Measurements from ENCODE around the gene HS6ST2.

HS6ST2 gene

DNA sequence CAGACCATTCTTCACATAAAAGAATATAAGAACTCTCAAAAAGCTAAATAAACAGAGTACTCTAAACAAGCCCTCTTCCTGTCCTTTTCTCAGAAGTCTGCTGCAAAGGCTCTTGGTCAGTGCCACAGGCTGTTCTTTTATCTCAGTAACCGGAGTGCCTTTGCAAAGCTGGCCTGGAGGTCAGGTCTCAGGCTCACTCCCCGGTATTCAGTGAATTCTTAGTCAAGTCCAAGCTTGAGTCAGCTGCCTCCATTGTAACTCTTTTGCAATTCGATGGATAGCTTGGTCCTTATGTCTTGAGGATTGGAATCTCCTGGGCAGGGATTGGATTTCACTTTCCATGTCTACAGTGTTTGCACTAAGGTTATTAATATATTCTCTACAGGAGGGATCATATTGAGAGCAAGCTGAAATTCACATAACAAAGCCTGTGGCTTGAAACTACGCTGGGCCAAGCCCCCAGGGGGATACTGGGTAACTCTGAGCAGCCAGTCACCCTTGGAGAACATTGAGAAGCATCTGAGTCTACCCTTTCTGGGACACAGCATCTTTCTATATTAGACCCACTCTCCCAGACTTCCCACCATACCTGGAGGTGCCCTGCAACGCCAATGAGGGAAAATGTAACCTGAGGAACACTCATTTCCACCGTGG, 10.0 kb upstream of the HS6ST2 start:
- TF ChIP-seq, protein P1, sequence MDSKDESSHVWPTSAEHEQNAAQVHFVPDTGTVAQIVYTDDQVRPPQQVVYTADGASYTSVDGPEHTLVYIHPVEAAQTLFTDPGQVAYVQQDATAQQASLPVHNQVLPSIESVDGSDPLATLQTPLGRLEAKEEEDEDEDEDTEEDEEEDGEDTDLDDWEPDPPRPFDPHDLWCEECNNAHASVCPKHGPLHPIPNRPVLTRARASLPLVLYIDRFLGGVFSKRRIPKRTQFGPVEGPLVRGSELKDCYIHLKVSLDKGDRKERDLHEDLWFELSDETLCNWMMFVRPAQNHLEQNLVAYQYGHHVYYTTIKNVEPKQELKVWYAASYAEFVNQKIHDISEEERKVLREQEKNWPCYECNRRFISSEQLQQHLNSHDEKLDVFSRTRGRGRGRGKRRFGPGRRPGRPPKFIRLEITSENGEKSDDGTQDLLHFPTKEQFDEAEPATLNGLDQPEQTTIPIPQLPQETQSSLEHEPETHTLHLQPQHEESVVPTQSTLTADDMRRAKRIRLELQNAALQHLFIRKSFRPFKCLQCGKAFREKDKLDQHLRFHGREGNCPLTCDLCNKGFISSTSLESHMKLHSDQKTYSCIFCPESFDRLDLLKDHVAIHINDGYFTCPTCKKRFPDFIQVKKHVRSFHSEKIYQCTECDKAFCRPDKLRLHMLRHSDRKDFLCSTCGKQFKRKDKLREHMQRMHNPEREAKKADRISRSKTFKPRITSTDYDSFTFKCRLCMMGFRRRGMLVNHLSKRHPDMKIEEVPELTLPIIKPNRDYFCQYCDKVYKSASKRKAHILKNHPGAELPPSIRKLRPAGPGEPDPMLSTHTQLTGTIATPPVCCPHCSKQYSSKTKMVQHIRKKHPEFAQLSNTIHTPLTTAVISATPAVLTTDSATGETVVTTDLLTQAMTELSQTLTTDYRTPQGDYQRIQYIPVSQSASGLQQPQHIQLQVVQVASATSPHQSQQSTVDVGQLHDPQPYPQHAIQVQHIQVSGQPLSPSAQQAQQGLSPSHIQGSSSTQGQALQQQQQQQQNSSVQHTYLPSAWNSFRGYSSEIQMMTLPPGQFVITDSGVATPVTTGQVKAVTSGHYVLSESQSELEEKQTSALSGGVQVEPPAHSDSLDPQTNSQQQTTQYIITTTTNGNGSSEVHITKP (tag by site-specific recombination; IDR thresholded peaks at IDR 0.05) = 0 out of 2 replicates have a peak, but pooled peaks have one; percentile 12
- no peak for TF ChIP-seq KLF10 (tag by site-specific recombination; IDR thresholded peaks at IDR 0.05)
- TF ChIP-seq ZNF501 (tag by site-specific recombination; IDR thresholded peaks at IDR 0.05) = no peak
- CTCF ChIA-PET = interaction anchor here (0.5 to 1.5 kb wide), 4 partner anchors 8 to 228 kb away, joined by 3 to 4 read pairs (median 4); no protein-coding TSS in a partner anchor
- POLR2A ChIA-PET = no interaction called here

DNA sequence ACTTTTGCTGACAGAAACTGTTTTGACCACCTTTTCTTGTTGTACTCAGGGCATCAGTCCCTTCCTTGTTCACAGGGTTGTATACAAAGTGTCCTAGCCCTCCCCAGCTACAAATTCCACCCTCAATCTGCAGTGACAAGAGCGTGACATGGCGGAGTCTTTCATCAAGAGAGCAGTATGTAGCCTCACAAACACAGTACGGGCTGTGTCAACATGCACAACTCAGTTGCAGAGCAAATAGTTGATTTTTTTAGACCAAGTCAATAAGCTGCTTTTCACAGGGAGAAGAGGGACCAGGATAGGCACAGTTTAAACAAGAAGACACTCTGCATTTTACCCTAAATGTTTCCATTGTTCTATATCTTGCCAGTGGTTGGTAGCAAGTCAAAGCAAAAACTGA, 8.6 kb upstream of the HS6ST2 start:
- CTCF ChIA-PET = interaction anchor here (0.6 to 1.5 kb wide), 5 partner anchors 9 to 746 kb away, joined by 3 to 4 read pairs (median 3); no protein-coding TSS in a partner anchor
- H3K4me1 ChIP-seq (ENCODE audit: control insufficient read depth, insufficient read depth, low read length) = peaks cover 6% of the 10 kb centered on the region; the same call in 1 of the 2 replicates
- H3K27ac ChIP-seq (ENCODE audit: extremely low read depth, low read depth, low read length) = no peak overlapping the region
- POLR2A ChIA-PET = no interaction called here
- H3K9me3 ChIP-seq (ENCODE audit: control insufficient read depth, insufficient read depth, low read depth, low read length) = no peaks in the 10 kb centered on the region
- TF ChIP-seq ZNF16 (tag by site-specific recombination; IDR thresholded peaks at IDR 0.05; ENCODE audit: low read depth) = no peak
- TF ChIP-seq WT1 (tag by site-specific recombination; IDR thresholded peaks at IDR 0.05) = no peak
- TF ChIP-seq ZNF792 (tag by site-specific recombination; IDR thresholded peaks at IDR 0.05) = no peak
- TF ChIP-seq MYNN (tag by site-specific recombination; IDR thresholded peaks at IDR 0.05; ENCODE audit: borderline replicate concordance) = no peak
- no peak for TF ChIP-seq ZBTB1 (tag by site-specific recombination; IDR thresholded peaks at IDR 0.05)
- no peak for TF ChIP-seq ZNF10 (tag by site-specific recombination; IDR thresholded peaks at IDR 0.05)
- TF ChIP-seq ZNF184 (tag by site-specific recombination; IDR thresholded peaks at IDR 0.05) = no peak
- TF ChIP-seq, protein P2, sequence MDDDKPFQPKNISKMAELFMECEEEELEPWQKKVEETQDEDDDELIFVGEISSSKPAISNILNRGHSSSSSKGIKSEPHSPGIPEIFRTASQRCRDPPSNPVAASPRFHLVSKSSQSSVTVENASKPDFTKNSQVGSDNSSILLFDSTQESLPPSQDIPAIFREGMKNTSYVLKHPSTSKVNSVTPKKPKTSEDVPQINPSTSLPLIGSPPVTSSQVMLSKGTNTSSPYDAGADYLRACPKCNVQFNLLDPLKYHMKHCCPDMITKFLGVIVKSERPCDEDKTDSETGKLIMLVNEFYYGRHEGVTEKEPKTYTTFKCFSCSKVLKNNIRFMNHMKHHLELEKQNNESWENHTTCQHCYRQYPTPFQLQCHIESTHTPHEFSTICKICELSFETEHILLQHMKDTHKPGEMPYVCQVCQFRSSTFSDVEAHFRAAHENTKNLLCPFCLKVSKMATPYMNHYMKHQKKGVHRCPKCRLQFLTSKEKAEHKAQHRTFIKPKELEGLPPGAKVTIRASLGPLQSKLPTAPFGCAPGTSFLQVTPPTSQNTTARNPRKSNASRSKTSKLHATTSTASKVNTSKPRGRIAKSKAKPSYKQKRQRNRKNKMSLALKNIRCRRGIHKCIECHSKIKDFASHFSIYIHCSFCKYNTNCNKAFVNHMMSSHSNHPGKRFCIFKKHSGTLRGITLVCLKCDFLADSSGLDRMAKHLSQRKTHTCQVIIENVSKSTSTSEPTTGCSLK (tag by site-specific recombination; IDR thresholded peaks at IDR 0.05) = no peak
- TF ChIP-seq, protein P3, sequence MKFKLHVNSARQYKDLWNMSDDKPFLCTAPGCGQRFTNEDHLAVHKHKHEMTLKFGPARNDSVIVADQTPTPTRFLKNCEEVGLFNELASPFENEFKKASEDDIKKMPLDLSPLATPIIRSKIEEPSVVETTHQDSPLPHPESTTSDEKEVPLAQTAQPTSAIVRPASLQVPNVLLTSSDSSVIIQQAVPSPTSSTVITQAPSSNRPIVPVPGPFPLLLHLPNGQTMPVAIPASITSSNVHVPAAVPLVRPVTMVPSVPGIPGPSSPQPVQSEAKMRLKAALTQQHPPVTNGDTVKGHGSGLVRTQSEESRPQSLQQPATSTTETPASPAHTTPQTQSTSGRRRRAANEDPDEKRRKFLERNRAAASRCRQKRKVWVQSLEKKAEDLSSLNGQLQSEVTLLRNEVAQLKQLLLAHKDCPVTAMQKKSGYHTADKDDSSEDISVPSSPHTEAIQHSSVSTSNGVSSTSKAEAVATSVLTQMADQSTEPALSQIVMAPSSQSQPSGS (tag by site-specific recombination; IDR thresholded peaks at IDR 0.05; ENCODE audit: low read depth) = no peak
- TF ChIP-seq SETDB1 (IDR thresholded peaks at IDR 0.05; ENCODE audit: insufficient read length, low read length) = no peak
- TF ChIP-seq, protein P4, sequence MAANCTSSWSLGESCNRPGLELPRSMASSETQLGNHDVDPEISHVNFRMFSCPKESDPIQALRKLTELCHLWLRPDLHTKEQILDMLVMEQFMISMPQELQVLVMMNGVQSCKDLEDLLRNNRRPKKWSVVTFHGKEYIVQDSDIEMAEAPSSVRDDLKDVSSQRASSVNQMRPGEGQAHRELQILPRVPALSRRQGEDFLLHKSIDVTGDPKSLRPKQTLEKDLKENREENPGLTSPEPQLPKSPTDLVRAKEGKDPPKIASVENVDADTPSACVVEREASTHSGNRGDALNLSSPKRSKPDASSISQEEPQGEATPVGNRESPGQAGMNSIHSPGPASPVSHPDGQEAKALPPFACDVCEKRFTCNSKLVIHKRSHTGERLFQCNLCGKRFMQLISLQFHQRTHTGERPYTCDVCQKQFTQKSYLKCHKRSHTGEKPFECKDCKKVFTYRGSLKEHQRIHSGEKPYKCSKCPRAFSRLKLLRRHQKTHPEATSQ (tag by site-specific recombination; IDR thresholded peaks at IDR 0.05) = no peak
- TF ChIP-seq ZNF768 (tag by site-specific recombination; IDR thresholded peaks at IDR 0.05) = no peak
- TF ChIP-seq, protein P5, sequence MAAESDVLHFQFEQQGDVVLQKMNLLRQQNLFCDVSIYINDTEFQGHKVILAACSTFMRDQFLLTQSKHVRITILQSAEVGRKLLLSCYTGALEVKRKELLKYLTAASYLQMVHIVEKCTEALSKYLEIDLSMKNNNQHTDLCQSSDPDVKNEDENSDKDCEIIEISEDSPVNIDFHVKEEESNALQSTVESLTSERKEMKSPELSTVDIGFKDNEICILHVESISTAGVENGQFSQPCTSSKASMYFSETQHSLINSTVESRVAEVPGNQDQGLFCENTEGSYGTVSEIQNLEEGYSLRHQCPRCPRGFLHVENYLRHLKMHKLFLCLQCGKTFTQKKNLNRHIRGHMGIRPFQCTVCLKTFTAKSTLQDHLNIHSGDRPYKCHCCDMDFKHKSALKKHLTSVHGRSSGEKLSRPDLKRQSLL (tag by site-specific recombination; IDR thresholded peaks at IDR 0.05) = no peak
- no peaks in the 10 kb centered on the region for H3K36me3 ChIP-seq (ENCODE audit: control insufficient read depth in 2 of 2, insufficient read depth in 1 of 2, low read length in 2 of 2)
- no peak overlapping the region for H3K4me3 ChIP-seq (ENCODE audit: low read depth, low read length)

More for the DNA sequence above, 10.0 kb upstream of the HS6ST2 start:
- Histone ChIP-seq H3K9me3 (ENCODE audit: control insufficient read depth, insufficient read depth, low read depth, low read length) (no peaks in the 10 kb centered on the region), H3K4me1 (ENCODE audit: control insufficient read depth, insufficient read depth, low read length) (peaks cover 6% of the 10 kb centered on the region; the same call in 1 of the 2 replicates), H3K4me3 (ENCODE audit: low read depth, low read length) (no peak overlapping the region), H3K36me3 (ENCODE audit: control insufficient read depth in 2 of 2, insufficient read depth in 1 of 2, low read length in 2 of 2) (no peaks in the 10 kb centered on the region), H3K27ac (ENCODE audit: extremely low read depth, low read depth, low read length) (no peak overlapping the region)
